K562 (cell line): ENCODE results near the gene WDR46. TPM values are rescaled to one million over a fixed set of nuclear protein-coding genes. Genes with fewer than 3 reads are reported as not detected.
A peak's percentile ranks its signal among the peaks of the same experiment; 100 is the strongest.

Experiments used
- ATAC-seq: fragments of 200-7000 bp; cut with Tn5 transposase; 3 replicates; pipeline ENCODE4 v1.9.1; 2020; ENCODE audit warnings: moderate library complexity
- BruUV-seq: library from RNA; stranded (reverse); fragments of 400-500 nt; replicated peaks from 2 replicates; lab custom pipeline; 2021; lab: Mats Ljungman, UMichigan
- CTCF ChIA-PET: fragments of 300-600 bp; formaldehyde crosslinking; extraction: SDS; loops from one replicate; lab custom pipeline; 2021; ENCODE audit warnings: low intra/inter-chr PET ratio; lab: Yijun Ruan, JAX
- POLR2A ChIA-PET: fragments of 300-600, 350-650 bp; sonication (Branson Sonifier 250); formaldehyde crosslinking; extraction: SDS; loops from one replicate; lab custom pipeline; 2021; ENCODE audit warnings: antibody characterized with exemption, inconsistent platforms; lab: Yijun Ruan, JAX
- DNase-seq, 4 experiments: peaks; one replicate each; pipeline versions ENCODE4 v3.0.0 to v3.0.0-alpha.2; 2011 to 2018; ENCODE audit warnings: low spot score in 3 of 4, mixed read lengths in 3 of 4; ENCODE audit errors: extremely low read depth in 1 of 4
- FAIRE-seq: peaks from 2 replicates; lab custom pipeline; 2011; peaks lifted over from hg19 to GRCh38; lab: Jason Lieb, UNC
- H2AFZ ChIP-seq: 2 replicates; pipeline ENCODE4 v1.6.0; 2011; ENCODE audit warnings: low read depth, low read length, control low read depth, inconsistent platforms
- H3K27ac ChIP-seq: fragments of 200-600 bp; 3 replicates; pipeline ENCODE4 v1.8.0; 2011; ENCODE audit warnings: low read depth, mild to moderate bottlenecking, control low read depth, inconsistent platforms, low read length, moderate library complexity, mixed read lengths; ENCODE audit errors: extremely low read depth
- H3K27me3 ChIP-seq, 2 experiments: fragments of 300-600 bp in 1 of 2; 2 replicates in 1 of 2; 3 replicates in 1 of 2; pipeline versions ENCODE4 v1.6.0 to v1.8.0; 2011; ENCODE audit warnings: inconsistent platforms in 2 of 2, low read length in 2 of 2, mild to moderate bottlenecking in 1 of 2, mixed read lengths in 1 of 2, moderate library complexity in 1 of 2; ENCODE audit not compliant: control insufficient read depth in 2 of 2, insufficient read depth in 2 of 2
- H3K36me3 ChIP-seq: fragments of 300-600 bp; 3 replicates; pipeline ENCODE4 v1.8.0; 2011; ENCODE audit warnings: mild to moderate bottlenecking, low read length, inconsistent platforms; ENCODE audit not compliant: control insufficient read depth, insufficient read depth
- H3K4me1 ChIP-seq, 2 experiments: fragments of 200-600 bp in 1 of 2; replicated peaks in 1 of 2; 2 replicates in 1 of 2; 3 replicates in 1 of 2; pipeline versions ENCODE4 v1.5.1 to v1.8.0; 2011; ENCODE audit warnings: inconsistent platforms in 2 of 2, low read length in 2 of 2, mild to moderate bottlenecking in 1 of 2, mixed read lengths in 1 of 2, moderate library complexity in 1 of 2; ENCODE audit not compliant: control insufficient read depth in 2 of 2, insufficient read depth in 2 of 2
- H3K4me2 ChIP-seq: 2 replicates; pipeline ENCODE4 v1.6.1; 2011; ENCODE audit warnings: low read length, control low read depth, inconsistent platforms, mixed read lengths; ENCODE audit not compliant: insufficient read depth
- H3K4me3 ChIP-seq: fragments of 200-600 bp; sonication (generic), shearing (Covaris generic); 2 replicates; pipeline ENCODE4 v1.5.1; 2016; ENCODE audit warnings: control low read depth, inconsistent platforms
- H3K79me2 ChIP-seq: fragments of 200-600 bp; 3 replicates; pipeline ENCODE4 v1.8.0; 2011; ENCODE audit warnings: low read length, inconsistent platforms; ENCODE audit not compliant: control insufficient read depth, insufficient read depth
- H3K9ac ChIP-seq, 2 experiments: 2 replicates each; pipeline versions ENCODE4 v1.6.0 to v1.6.1; 2011; ENCODE audit warnings: low read depth in 2 of 2, low read length in 2 of 2, control low read depth in 1 of 2, inconsistent platforms in 1 of 2, mild to moderate bottlenecking in 1 of 2, mixed read lengths in 1 of 2; ENCODE audit not compliant: insufficient read depth in 1 of 2
- H3K9me1 ChIP-seq: one replicate; pipeline ENCODE4 v1.6.0; 2011; ENCODE audit warnings: inconsistent platforms, mild to moderate bottlenecking, low read length, moderate library complexity; ENCODE audit not compliant: control insufficient read depth, insufficient read depth
- H3K9me3 ChIP-seq: replicated peaks from 2 replicates; pipeline ENCODE4 v1.5.1; 2011; ENCODE audit warnings: low read depth, low read length, inconsistent platforms; ENCODE audit not compliant: control insufficient read depth, insufficient read depth
- H4K20me1 ChIP-seq: replicated peaks from 2 replicates; pipeline ENCODE4 v1.6.1; 2011; ENCODE audit warnings: low read length, inconsistent platforms, mixed read lengths; ENCODE audit not compliant: control insufficient read depth, insufficient read depth
- ATF7 ChIP-seq: fragments of 450-650 bp; IDR thresholded peaks from 2 replicates; pipeline ENCODE4 v1.7.1; 2014; ENCODE audit warnings: mild to moderate bottlenecking, moderate library complexity
- KAT7 ChIP-seq: sonication (generic); formaldehyde crosslinking; IDR thresholded peaks from 2 replicates; pipeline ENCODE4 v1.8.0; 2022; ENCODE audit warnings: missing genetic modification reagents, mild to moderate bottlenecking, borderline replicate concordance
- KLF10 ChIP-seq: fragments of 250-450 bp; sonication (Bioruptor Pico); IDR thresholded peaks from 2 replicates; pipeline ENCODE4 v1.6.1; 2021; ENCODE audit warnings: matching md5 sums
- POLR2G ChIP-seq: fragments of 200-400 bp; formaldehyde crosslinking; IDR thresholded peaks from 2 replicates; pipeline ENCODE4 v1.6.1; 2017; ENCODE audit warnings: low read depth, mild to moderate bottlenecking, antibody characterized with exemption, low read length, moderate library complexity
- PYGO2 ChIP-seq: fragments of 450-650 bp; IDR thresholded peaks from 2 replicates; pipeline ENCODE4 v1.6.1; 2016; ENCODE audit warnings: mild to moderate bottlenecking, missing genetic modification characterization, moderate library complexity, missing compliant biosample characterization
- RBFOX2 ChIP-seq: fragments of 200-400 bp; formaldehyde crosslinking; IDR thresholded peaks from 2 replicates; pipeline ENCODE4 v1.6.1; 2017; ENCODE audit warnings: low read depth, mild to moderate bottlenecking, low read length, moderate library complexity
- SLC30A9 ChIP-seq: fragments of 250-450 bp; sonication (Bioruptor Pico); IDR thresholded peaks from 2 replicates; pipeline ENCODE4 v1.8.0; 2022; ENCODE audit warnings: mild to moderate bottlenecking, moderate library complexity
- ZFX ChIP-seq: sonication (generic); formaldehyde crosslinking; IDR thresholded peaks from 2 replicates; pipeline ENCODE4 v1.8.0; 2022; ENCODE audit warnings: mild to moderate bottlenecking, missing genetic modification reagents, moderate library complexity
- ZNF444 ChIP-seq: fragments of 250-450 bp; sonication (Bioruptor Pico); IDR thresholded peaks from 2 replicates; pipeline ENCODE4 v1.4.0; 2020; ENCODE audit warnings: mild to moderate bottlenecking, moderate library complexity
- ZNF561 ChIP-seq: fragments of 450-650 bp; formaldehyde crosslinking; conservative IDR thresholded peaks from 2 replicates; pipeline ENCODE4 v1.4.0; 2020; ENCODE audit warnings: mild to moderate bottlenecking, moderate library complexity
- WGBS: fragments of 100-300 bp; shearing (Covaris generic); methylation state at CpG from one replicate; pipeline ENCODE4 v1.1.6; 2016; ENCODE audit warnings: low coverage, mixed read lengths; ENCODE audit not compliant: insufficient coverage; ENCODE audit errors: missing lambda C conversion rate; 5-methylcytosine and 5-hydroxymethylcytosine counted together
- in situ Hi-C: fragments of 300-500 bp; cut with MboI; formaldehyde crosslinking; loops from 4 replicates; pipeline ENCODE4 v1.15.0; 2018; ENCODE audit warnings: inconsistent platforms, mixed read lengths
- intact Hi-C: fragments of 100-400 bp; cut with micrococcal nuclease; formaldehyde crosslinking; loops from 2 replicates; pipeline ENCODE4 v1.14.2; 2022
- polyA plus RNA-seq, 8 experiments: library from polyadenylated mRNA; depleted of rRNA in 4 of 8; stranded (reverse) in 5 of 8; unstranded in 3 of 8; fragments of >200 nt; fragmentation: Nextera tagmentation in 2 of 8; fragmentation: Illumina TruSeq in 1 of 8; extraction: Ambion mirVana in 2 of 8; extraction: Trizol in 1 of 8; gene quantifications; 2 replicates each; pipeline versions ENCODE4 v1.2.1 to v1.2.3, GENCODE V29; 2011 to 2014; ENCODE audit warnings: inconsistent platforms in 1 of 8, missing spikeins in 1 of 8
- total RNA-seq, 7 experiments: library from RNA; depleted of rRNA in 6 of 7; stranded (reverse); fragments of >200 nt in 6 of 7; fragmentation: Illumina TruSeq in 2 of 7; extraction: Trizol in 2 of 7; gene quantifications; 2 replicates each; pipeline versions ENCODE4 v1.2.1 to v1.2.3, GENCODE V29; 2011 to 2021; ENCODE audit warnings: low replicate concordance in 1 of 7
- TF ChIP-seq, protein P1 (sequence below): fragments of 450-650 bp; IDR thresholded peaks from 2 replicates; pipeline ENCODE4 v1.6.1; 2016; ENCODE audit warnings: low read depth, mild to moderate bottlenecking, moderate library complexity
- TF ChIP-seq, protein P2 (sequence below): sonication (generic); formaldehyde crosslinking; IDR thresholded peaks from 2 replicates; pipeline ENCODE4 v1.8.0; 2022; ENCODE audit warnings: mild to moderate bottlenecking, missing genetic modification reagents

WDR46 gene
- total and polyA plus RNA-seq, 9 of the 15 experiments (the other 6 are each of a cell fraction or from before 2014, with no cell fraction given), result 8.9 to 146 (median 93.1) TPM

DNA sequence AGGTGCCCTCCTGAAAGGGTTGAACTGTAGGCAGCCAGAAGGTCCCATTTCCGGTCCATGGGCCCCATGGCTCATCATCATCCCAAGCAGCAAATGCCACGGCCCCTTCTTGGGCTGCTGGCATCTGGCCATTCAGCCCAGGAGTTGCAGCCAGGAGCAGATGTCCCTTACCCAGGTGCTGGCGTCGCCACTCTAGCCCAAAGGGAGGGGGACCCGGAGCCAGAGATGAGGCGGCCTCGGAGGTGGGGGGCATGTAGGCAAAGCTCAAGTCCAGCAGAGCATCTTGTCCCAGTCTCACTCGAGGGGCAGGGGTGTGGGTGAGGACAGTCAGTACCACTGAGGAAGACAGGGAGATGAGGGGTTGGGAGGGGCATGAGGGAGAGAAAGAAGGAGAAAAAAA, 16.0 kb upstream of the WDR46 start (continued):
- TF ChIP-seq, protein P1, sequence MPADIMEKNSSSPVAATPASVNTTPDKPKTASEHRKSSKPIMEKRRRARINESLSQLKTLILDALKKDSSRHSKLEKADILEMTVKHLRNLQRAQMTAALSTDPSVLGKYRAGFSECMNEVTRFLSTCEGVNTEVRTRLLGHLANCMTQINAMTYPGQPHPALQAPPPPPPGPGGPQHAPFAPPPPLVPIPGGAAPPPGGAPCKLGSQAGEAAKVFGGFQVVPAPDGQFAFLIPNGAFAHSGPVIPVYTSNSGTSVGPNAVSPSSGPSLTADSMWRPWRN, result no peak
- TF ChIP-seq, protein P2, sequence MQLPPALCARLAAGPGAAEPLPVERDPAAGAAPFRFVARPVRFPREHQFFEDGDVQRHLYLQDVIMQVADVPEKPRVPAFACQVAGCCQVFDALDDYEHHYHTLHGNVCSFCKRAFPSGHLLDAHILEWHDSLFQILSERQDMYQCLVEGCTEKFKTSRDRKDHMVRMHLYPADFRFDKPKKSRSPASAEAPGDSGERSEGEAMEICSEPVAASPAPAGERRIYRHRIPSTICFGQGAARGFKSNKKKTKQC (CRISPR knock-in tag), result no peak
- no peak for TF ChIP-seq ZNF561 (CRISPR knock-in tag)

DNA sequence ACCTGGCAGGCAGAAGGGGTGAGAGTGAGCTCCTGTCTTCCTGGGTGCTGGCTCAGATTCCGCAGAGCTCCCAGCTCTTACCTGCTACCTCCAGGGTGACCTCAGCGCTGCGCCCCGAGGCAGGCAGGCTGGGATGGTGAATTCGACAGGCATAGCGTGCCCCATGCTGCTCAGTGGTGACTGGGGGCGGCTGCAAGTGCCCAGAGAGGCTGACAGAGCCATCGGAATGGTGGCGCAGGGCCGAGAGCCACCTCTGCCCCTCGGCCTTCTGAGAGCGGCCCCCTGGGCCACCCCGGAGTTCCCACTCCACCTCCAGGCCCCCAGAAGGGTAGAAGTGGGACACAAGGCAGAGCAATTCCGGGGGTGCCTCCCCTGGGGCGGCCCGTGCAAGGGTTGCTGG, 15.2 kb upstream of the WDR46 start:
- H3K4me1 ChIP-seq, result peaks cover 0 to 28% of the 10 kb centered on the region in 2 experiments; a peak in 3 of 5 replicates
- 91% methylated on average over 15 of the region's 16 CpGs for WGBS
- H4K20me1 ChIP-seq, result peaks cover 11% of the 10 kb centered on the region; the same call in 1 of the 2 replicates
- ATAC-seq, result no peak
- H3K27ac ChIP-seq, result no peak overlapping the region
- no peak overlapping the region for H3K4me2 ChIP-seq
- H3K79me2 ChIP-seq, result peaks cover 31% of the 10 kb centered on the region
- peak; percentile 58; the same call in 1 of the 2 replicates for TF ChIP-seq POLR2G
- TF ChIP-seq ATF7, result no peak
- TF ChIP-seq ZNF444 (CRISPR knock-in tag), result no peak
- TF ChIP-seq KAT7 (CRISPR knock-in tag), result no peak
- TF ChIP-seq RBFOX2, result peak; percentile 49
- no peak for TF ChIP-seq SLC30A9
- TF ChIP-seq ZFX (CRISPR knock-in tag), result no peak
- no peak for TF ChIP-seq PYGO2 (tag)
- TF ChIP-seq KLF10 (CRISPR knock-in tag), result no peak
- no peak overlapping the region for H2AFZ ChIP-seq
- H3K36me3 ChIP-seq, result peaks cover 57% of the 10 kb centered on the region
- CTCF ChIA-PET, result no interaction called here
- POLR2A ChIA-PET, result no interaction called here
- no peak for FAIRE-seq
- no peak for DNase-seq
- no peaks in the 10 kb centered on the region for H3K9me1 ChIP-seq
- 0 out of 4 replicates have a peak overlapping the region, but pooled peaks of 1 of the 2 experiments have one; percentile 49 for H3K9ac ChIP-seq
- H3K9me3 ChIP-seq, result no peaks in the 10 kb centered on the region
- intact Hi-C loops, result no loop called here
- no TSS peak for BruUV-seq
- no peaks in the 10 kb centered on the region for H3K27me3 ChIP-seq
- in situ Hi-C loops, result no loop called here
- H3K4me3 ChIP-seq, result no peak overlapping the region
